ENCODE data around the gene MAN2A2.

- no peak for TF ChIP-seq EZH2 (IDR thresholded peaks at IDR 0.05; ENCODE audit: borderline replicate concordance, low read length)
- TF ChIP-seq CTCF (IDR thresholded peaks at IDR 0.05; ENCODE audit: low read length), result no peak
These were observed 28.4 kb downstream of the MAN2A2 start for GRCh38 chr15:90931575-90931827.

All from OCI-LY1 (cell line).